Measurements from ENCODE around the gene MAU2.
A peak's percentile ranks its signal among the peaks of the same experiment; 100 is the strongest.

MAU2 gene

GRCh38 chr19:19306191-19306590 is 14.4 kb upstream of the MAU2 start:
- DNase-seq = no peak

GRCh38 chr19:19308373-19308772 is 12.3 kb upstream of the MAU2 start:
- no peak for DNase-seq

- DNase-seq = no peak
Measured at GRCh38 chr19:19315444-19315843, 5.2 kb upstream of the MAU2 start.

- DNase-seq = no peak
Measured at GRCh38 chr19:19316082-19316481, 4.5 kb upstream of the MAU2 start.

GRCh38 chr19:19319732-19320360 is 783 bp upstream of the MAU2 start:
- DNase-seq = no peak

GRCh38 chr19:19321141-19321577 is 530 bp downstream of the MAU2 start:
- DNase-seq = peak; percentile 24

- no peak for DNase-seq
Measured at GRCh38 chr19:19324059-19324770, 3.6 kb downstream of the MAU2 start.

GRCh38 chr19:19327672-19328071 is 7.0 kb downstream of the MAU2 start:
- DNase-seq = no peak

- no peak for DNase-seq
Measured at GRCh38 chr19:19329126-19329525, 8.5 kb downstream of the MAU2 start.

GRCh38 chr19:19334063-19334988 is 13.7 kb downstream of the MAU2 start:
- DNase-seq = no peak

GRCh38 chr19:19334989-19335344 is 14.3 kb downstream of the MAU2 start:
- DNase-seq = no peak

- no peak for DNase-seq
Measured at GRCh38 chr19:19335408-19336158, 15.0 kb downstream of the MAU2 start.

- no peak for DNase-seq
Measured at GRCh38 chr19:19336597-19336996, 16.0 kb downstream of the MAU2 start.

- no peak for DNase-seq
Measured at GRCh38 chr19:19337120-19337519, 16.5 kb downstream of the MAU2 start.

GRCh38 chr19:19338082-19338481 is 17.5 kb downstream of the MAU2 start:
- DNase-seq = no peak

- DNase-seq = no peak
Measured at GRCh38 chr19:19341026-19341425, 20.4 kb downstream of the MAU2 start.

GRCh38 chr19:19342086-19343015 is 21.7 kb downstream of the MAU2 start:
- no peak for DNase-seq

- DNase-seq = no peak
Measured at GRCh38 chr19:19343016-19343362, 22.4 kb downstream of the MAU2 start.

- no peak for DNase-seq
Measured at GRCh38 chr19:19343762-19344161, 23.1 kb downstream of the MAU2 start.

- DNase-seq = no peak
Measured at GRCh38 chr19:19345232-19345631, 24.6 kb downstream of the MAU2 start.

- no peak for DNase-seq
Measured at GRCh38 chr19:19345970-19346369, 25.3 kb downstream of the MAU2 start.
